Upper lobe of left lung (tissue), 6 donors: ENCODE measurements around the gene TRA2B. TPM values are rescaled to one million over a fixed set of nuclear protein-coding genes. Genes with fewer than 3 reads are reported as not detected.

ENCODE experiments used
- ATAC-seq, 2 donors: fragments of 200-7000 bp; cut with Tn5 transposase; one replicate each; pipeline ENCODE4 v1.9.1; 2022; ENCODE audit warnings: mild to moderate bottlenecking in 2 of 2, moderate library complexity in 2 of 2; ENCODE audit not compliant: low FRiP score in 2 of 2
- DNase-seq, 2 donors: peaks; one replicate each; pipeline ENCODE4 v3.0.0-alpha.2; 2019 to 2020
- H3K27ac ChIP-seq, 4 donors: fragments of 200-600 bp; sonication (generic); one replicate each; pipeline ENCODE4 v1.5.1; 2016 to 2019
- H3K27me3 ChIP-seq, 4 donors: fragments of 200-600 bp; sonication (generic); one replicate each; pipeline ENCODE4 v1.5.1; 2017 to 2019
- H3K36me3 ChIP-seq, 4 donors: fragments of 200-600 bp; sonication (generic); one replicate each; pipeline ENCODE4 v1.5.1; 2016 to 2019
- H3K4me1 ChIP-seq, 4 donors: fragments of 200-600 bp; sonication (generic); one replicate each; pipeline ENCODE4 v1.5.1; 2018 to 2019
- H3K4me3 ChIP-seq, 4 donors: fragments of 200-600 bp; sonication (generic); one replicate each; pipeline ENCODE4 v1.5.1; 2017 to 2019; ENCODE audit warnings: mild to moderate bottlenecking in 2 of 4, moderate library complexity in 1 of 4
- H3K9me3 ChIP-seq, 4 donors: fragments of 200-600 bp; sonication (generic); one replicate each; pipeline ENCODE4 v1.5.1; 2018 to 2019
- EP300 ChIP-seq, 4 donors: sonication (generic); formaldehyde crosslinking; IDR thresholded peaks; one replicate each; pipeline ENCODE4 v1.5.1; 2017; ENCODE audit warnings: antibody characterized with exemption in 4 of 4, control low read depth in 2 of 4
- POLR2A ChIP-seq, 4 donors: fragments of 450-650 bp; IDR thresholded peaks; one replicate each; pipeline ENCODE4 v1.5.1; 2016 to 2017; ENCODE audit warnings: antibody characterized with exemption in 4 of 4, mild to moderate bottlenecking in 2 of 4
- POLR2AphosphoS5 ChIP-seq, 2 donors: sonication (generic); formaldehyde crosslinking; IDR thresholded peaks; one replicate each; pipeline ENCODE4 v1.5.1; 2017; ENCODE audit warnings: antibody characterized with exemption in 2 of 2
- WGBS, 2 donors: methylation state at CpG; one replicate each; pipeline ENCODE4 v1.1.5; 2017 to 2018; 5-methylcytosine and 5-hydroxymethylcytosine counted together
- total RNA-seq, 6 donors: library from RNA; depleted of rRNA in 4 of 6; stranded (reverse); fragments of >200 nt in 4 of 6; gene quantifications; one replicate each; pipeline versions ENCODE4 v1.1.0 to v1.2.1, GENCODE V29; 2016 to 2021
- TF ChIP-seq, protein P1 (sequence below), 6 experiments: fragments of 450-650 bp in 4 of 6; fragments of 200-600 bp in 2 of 6; sonication (generic) in 2 of 6; IDR thresholded peaks; one replicate each; pipeline ENCODE4 v1.5.1; 2016 to 2019; ENCODE audit warnings: antibody characterized with exemption in 6 of 6
- donor health status: DM: no; HTN: no; CAD: no; lungs with moderate emphysema.
- donor health status: DM: no; HTN: yes; CAD: no; lungs with severe emphysema.

Gene TRA2B
- total RNA-seq, 6 donors from 2014 or later, result 90.9 to 336 (median 124) TPM

DNA sequence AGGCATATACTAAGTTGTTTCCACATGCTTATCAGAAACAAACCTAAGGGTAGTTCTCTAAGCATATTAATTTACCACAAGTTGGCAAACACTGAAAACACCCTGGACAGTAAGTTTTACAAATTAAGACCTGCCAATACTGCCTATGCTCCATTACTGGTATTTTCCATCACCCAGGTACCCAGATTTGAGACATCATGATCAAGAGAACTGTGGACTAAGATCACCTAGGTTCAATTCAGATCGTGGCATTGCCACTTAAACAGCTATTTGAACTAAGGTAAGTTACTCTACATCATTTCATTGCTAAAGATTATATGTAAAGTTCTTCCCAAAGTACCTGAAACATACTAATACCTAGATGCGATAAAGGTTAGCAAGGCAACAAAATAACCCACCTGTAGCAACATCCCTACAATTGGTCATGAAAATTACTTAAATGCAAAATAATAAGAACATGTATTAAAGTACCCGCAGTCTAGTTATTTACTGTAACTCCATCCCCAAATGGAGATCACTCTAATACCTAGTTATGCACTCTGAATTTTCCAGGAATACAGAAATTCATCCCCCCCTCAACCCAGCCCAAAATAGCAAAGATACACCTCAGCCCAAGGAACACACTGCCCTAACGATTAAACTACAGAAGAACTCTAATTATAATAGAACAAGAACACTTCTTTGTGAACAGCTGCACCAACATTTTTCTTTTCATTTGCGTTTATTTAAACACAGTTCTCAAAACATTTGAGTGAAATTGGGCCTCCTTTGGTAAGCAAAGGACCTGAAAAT lies 21.6 kb downstream of the TRA2B start:
- Histone ChIP-seq H3K4me3 (no peak overlapping the region), H3K9me3 (no peaks in the 10 kb centered on the region), H3K27me3 (no peaks in the 10 kb centered on the region), H3K27ac (no peak overlapping the region), H3K4me1 (no peaks in the 10 kb centered on the region), H3K36me3 (peaks cover 45 to 87% (median 69%) of the 10 kb centered on the region in 4 donors)
- no peak for ATAC-seq
- no peak for TF ChIP-seq POLR2A (IDR thresholded peaks at IDR 0.05)
- TF ChIP-seq POLR2AphosphoS5 (IDR thresholded peaks at IDR 0.05), result no peak
- TF ChIP-seq, protein P1, sequence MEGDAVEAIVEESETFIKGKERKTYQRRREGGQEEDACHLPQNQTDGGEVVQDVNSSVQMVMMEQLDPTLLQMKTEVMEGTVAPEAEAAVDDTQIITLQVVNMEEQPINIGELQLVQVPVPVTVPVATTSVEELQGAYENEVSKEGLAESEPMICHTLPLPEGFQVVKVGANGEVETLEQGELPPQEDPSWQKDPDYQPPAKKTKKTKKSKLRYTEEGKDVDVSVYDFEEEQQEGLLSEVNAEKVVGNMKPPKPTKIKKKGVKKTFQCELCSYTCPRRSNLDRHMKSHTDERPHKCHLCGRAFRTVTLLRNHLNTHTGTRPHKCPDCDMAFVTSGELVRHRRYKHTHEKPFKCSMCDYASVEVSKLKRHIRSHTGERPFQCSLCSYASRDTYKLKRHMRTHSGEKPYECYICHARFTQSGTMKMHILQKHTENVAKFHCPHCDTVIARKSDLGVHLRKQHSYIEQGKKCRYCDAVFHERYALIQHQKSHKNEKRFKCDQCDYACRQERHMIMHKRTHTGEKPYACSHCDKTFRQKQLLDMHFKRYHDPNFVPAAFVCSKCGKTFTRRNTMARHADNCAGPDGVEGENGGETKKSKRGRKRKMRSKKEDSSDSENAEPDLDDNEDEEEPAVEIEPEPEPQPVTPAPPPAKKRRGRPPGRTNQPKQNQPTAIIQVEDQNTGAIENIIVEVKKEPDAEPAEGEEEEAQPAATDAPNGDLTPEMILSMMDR (IDR thresholded peaks at IDR 0.05), result no peak
- DNase-seq, result no peak
- 81 to 95% methylated on average over 5 of the region's 5 CpGs for WGBS, 2 donors

DNA sequence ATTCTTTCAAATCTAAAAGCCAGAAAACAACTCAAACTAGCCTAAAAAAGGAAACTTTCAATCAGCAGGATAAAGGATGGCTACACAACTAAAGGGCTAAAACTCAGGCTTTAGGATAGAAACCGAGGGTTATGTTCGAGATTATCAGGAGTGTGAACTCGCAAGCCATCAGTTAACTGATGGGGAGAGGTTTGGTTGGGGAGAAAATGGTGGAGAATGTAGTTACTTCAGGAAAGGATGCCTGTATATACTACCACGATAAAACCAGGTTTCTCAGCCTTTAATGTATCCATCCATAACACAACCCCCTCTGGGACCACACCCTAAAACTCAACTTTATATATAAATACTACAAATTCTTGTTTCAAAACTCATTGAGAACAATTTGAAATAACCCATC lies 22.2 kb downstream of the TRA2B start:
- peaks cover 39 to 81% (median 63%) of the 10 kb centered on the region in 4 donors for H3K36me3 ChIP-seq
- no peaks in the 10 kb centered on the region for H3K9me3 ChIP-seq
- TF ChIP-seq, protein P1 (IDR thresholded peaks at IDR 0.05), result no peak
- no peak for TF ChIP-seq POLR2A (IDR thresholded peaks at IDR 0.05)
- H3K27ac ChIP-seq, result no peak overlapping the region
- H3K4me3 ChIP-seq, result no peak overlapping the region
- ATAC-seq (no peak), DNase-seq (no peak)
- no peaks in the 10 kb centered on the region for H3K4me1 ChIP-seq
- no peaks in the 10 kb centered on the region for H3K27me3 ChIP-seq
- 87 to 89% methylated on average over 4 of the region's 4 CpGs for WGBS, 2 donors

DNA sequence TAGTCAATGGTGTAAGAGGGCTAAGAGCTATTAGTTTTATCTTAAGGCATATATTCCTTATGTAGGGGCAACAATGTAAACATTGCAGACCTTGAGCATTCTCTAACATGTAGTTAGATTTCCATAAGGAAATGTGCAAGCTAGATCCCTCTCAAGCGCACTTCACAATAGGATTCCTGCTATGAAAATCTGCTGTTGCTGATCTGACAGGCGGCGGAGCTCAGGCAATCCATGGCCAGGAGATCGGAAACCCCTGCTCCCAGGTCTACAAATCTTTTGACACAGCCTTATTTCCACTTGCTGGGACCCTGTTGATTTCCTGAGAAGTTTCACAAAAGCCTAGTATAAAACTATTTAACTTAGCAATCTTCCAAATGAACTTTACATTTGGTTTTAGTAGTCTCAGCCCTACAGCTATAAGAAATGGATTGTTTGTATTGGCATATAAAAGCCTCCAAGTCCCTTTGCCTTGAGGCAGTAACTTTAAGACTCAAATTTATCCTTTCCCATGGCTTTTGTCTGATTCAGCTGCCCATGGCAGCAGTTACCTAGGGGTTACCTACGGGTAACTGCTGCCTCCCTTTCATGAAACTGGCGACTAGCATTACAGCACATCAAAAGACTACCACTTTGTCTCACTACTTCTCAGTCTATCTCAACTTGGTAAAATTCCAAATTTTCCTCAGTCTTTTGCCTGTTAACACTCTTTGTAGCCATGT lies 22.7 kb downstream of the TRA2B start:
- DNase-seq (no peak), ATAC-seq (no peak)
- no peaks in the 10 kb centered on the region for H3K9me3 ChIP-seq
- H3K36me3 ChIP-seq, result peaks cover 35 to 76% (median 58%) of the 10 kb centered on the region in 4 donors
- H3K4me3 ChIP-seq, result no peak overlapping the region
- H3K4me1 ChIP-seq, result no peaks in the 10 kb centered on the region
- no peak overlapping the region for H3K27ac ChIP-seq
- 89 to 94% methylated on average over 6 of the region's 6 CpGs for WGBS, 2 donors
- TF ChIP-seq POLR2A (IDR thresholded peaks at IDR 0.05) (no peak), EP300 (IDR thresholded peaks at IDR 0.05) (no peak), POLR2AphosphoS5 (IDR thresholded peaks at IDR 0.05) (no peak)
- TF ChIP-seq, protein P1 (IDR thresholded peaks at IDR 0.05), result no peak
- H3K27me3 ChIP-seq, result no peaks in the 10 kb centered on the region

DNA sequence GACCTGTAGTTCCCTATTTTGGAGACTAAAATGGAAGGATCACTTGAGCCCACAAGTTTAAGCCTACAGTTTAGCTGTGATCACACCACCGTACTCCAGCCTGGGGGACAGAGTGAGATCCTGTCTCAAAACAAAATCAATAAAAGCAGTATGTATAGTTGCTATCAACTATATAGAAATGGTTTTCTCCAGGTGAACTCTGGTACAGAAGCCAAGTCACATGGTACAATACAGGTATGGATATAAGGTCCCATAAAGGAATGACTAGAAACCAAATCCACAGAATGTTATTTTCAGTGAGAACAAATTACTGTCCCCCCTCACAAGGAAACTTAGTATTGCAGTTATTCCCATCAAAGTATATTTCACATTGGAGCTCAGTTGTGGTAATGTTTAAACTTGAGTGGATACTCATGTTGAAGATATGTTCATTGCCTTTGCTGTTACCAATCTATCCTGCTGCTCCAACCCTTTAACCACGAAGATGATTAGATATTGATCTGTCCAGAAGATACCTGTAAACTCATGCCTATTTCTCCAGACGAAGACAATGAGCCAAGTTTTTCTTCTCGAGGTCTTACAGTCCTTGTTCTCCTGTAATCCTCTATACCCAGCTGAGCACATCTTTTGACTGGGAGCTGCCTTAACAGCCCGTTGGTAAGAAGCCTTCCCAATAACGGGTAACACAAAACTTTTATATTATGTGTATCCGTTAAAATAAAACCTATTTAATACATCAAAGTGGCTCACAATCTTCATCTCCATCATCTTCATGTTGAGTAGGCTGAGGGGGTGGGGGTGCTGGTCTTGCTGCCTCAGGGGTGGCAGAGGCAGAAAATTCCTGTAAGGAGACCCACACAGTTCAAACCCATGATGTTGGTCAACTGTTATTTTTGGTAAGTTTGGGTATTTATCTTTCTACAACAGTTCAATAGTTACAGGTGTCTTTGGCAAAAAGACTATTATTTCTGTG lies 24.6 kb downstream of the TRA2B start:
- no peak overlapping the region for H3K27ac ChIP-seq
- H3K4me3 ChIP-seq, result no peak overlapping the region
- ATAC-seq (no peak), DNase-seq (no peak)
- TF ChIP-seq, protein P1 (IDR thresholded peaks at IDR 0.05), result no peak
- TF ChIP-seq POLR2AphosphoS5 (IDR thresholded peaks at IDR 0.05) (no peak), POLR2A (IDR thresholded peaks at IDR 0.05) (no peak), EP300 (IDR thresholded peaks at IDR 0.05) (no peak)
- 83 to 85% methylated on average over 7 of the region's 7 CpGs for WGBS, 2 donors
- H3K9me3 ChIP-seq, result no peaks in the 10 kb centered on the region
- H3K27me3 ChIP-seq, result no peaks in the 10 kb centered on the region
- H3K4me1 ChIP-seq, result no peaks in the 10 kb centered on the region
- peaks cover 23 to 57% (median 40%) of the 10 kb centered on the region in 4 donors for H3K36me3 ChIP-seq
